PC-9 (cell line): Measurements from ENCODE around the gene MED13L. TPM values are rescaled to one million over a fixed set of nuclear protein-coding genes. Genes with fewer than 3 reads are reported as not detected.

Experiments used
- BruUV-seq: library from RNA; stranded (reverse); fragments of 400-500 nt; replicated peaks from 2 replicates; lab custom pipeline; 2021; lab: Mats Ljungman, UMichigan
- CTCF ChIA-PET: fragments of 300-600 bp; sonication (Branson Sonifier 250); formaldehyde crosslinking; loops from one replicate; lab custom pipeline; 2022; ENCODE audit warnings: antibody characterized with exemption; lab: Charles Lee
- POLR2A ChIA-PET: fragments of 300-600 bp; sonication (Branson Sonifier 250); formaldehyde crosslinking; loops from one replicate; lab custom pipeline; 2022; ENCODE audit warnings: antibody characterized with exemption; ENCODE audit not compliant: unreplicated experiment; lab: Charles Lee
- DNase-seq, 2 experiments: peaks; one replicate each; pipeline versions ENCODE4 v3.0.0 to v3.0.0-alpha.2; 2015 to 2022; ENCODE audit warnings: mixed read lengths in 1 of 2
- H2AFZ ChIP-seq: fragments of 200-600 bp; sonication (generic); 2 replicates; pipeline ENCODE4 v1.8.1; 2017; ENCODE audit warnings: antibody characterized with exemption
- H3F3A ChIP-seq: fragments of 200-600 bp; sonication (generic); 2 replicates; pipeline ENCODE4 v1.8.1; 2017; ENCODE audit warnings: antibody characterized with exemption, mild to moderate bottlenecking, low read depth; ENCODE audit not compliant: insufficient read depth
- H3K27ac ChIP-seq: fragments of 200-600 bp; sonication (generic); 2 replicates; pipeline ENCODE4 v1.6.1; 2016; ENCODE audit warnings: mixed run types
- H3K27me3 ChIP-seq: fragments of 200-600 bp; sonication (generic); 2 replicates; pipeline ENCODE4 v1.6.1; 2016; ENCODE audit warnings: low read depth, mixed run types; ENCODE audit not compliant: insufficient read depth
- H3K36me3 ChIP-seq: fragments of 200-600 bp; sonication (generic); 2 replicates; pipeline ENCODE4 v1.6.1; 2016; ENCODE audit warnings: low read depth, mixed run types
- H3K4me1 ChIP-seq: fragments of 200-600 bp; sonication (generic); replicated peaks from 2 replicates; pipeline ENCODE4 v1.6.1; 2016; ENCODE audit warnings: mixed run types; ENCODE audit not compliant: insufficient read depth
- H3K4me2 ChIP-seq: fragments of 200-600 bp; sonication (generic); 2 replicates; pipeline ENCODE4 v1.6.1; 2017; ENCODE audit warnings: mixed run types
- H3K4me3 ChIP-seq: fragments of 200-600 bp; sonication (generic); 2 replicates; pipeline ENCODE4 v1.6.1; 2016; ENCODE audit warnings: mixed run types
- H3K79me2 ChIP-seq: fragments of 200-600 bp; sonication (generic); 2 replicates; pipeline ENCODE4 v1.6.1; 2017; ENCODE audit warnings: low read depth, mixed run types
- H3K9me2 ChIP-seq: fragments of 200-600 bp; sonication (generic); 2 replicates; pipeline ENCODE4 v1.8.1; 2017; ENCODE audit warnings: mild to moderate bottlenecking; ENCODE audit not compliant: insufficient read depth
- H3K9me3 ChIP-seq: fragments of 200-600 bp; sonication (generic); 2 replicates; pipeline ENCODE4 v1.8.1; 2016; ENCODE audit warnings: low read depth; ENCODE audit not compliant: insufficient read depth
- H4K20me1 ChIP-seq: fragments of 200-600 bp; sonication (generic); 2 replicates; pipeline ENCODE4 v1.8.1; 2017; ENCODE audit not compliant: insufficient read depth
- CTCF ChIP-seq: fragments of 200-600 bp; sonication (generic); conservative IDR thresholded peaks from 2 replicates; pipeline ENCODE4 v1.6.1; 2017; ENCODE audit warnings: mixed run types, antibody characterized with exemption, mild to moderate bottlenecking, moderate library complexity
- EZH2 ChIP-seq: fragments of 200-600 bp; sonication (generic); IDR thresholded peaks from 2 replicates; pipeline ENCODE4 v1.8.0; 2017; ENCODE audit warnings: antibody characterized with exemption, low read depth
- intact Hi-C: fragments of 100-400 bp; cut with micrococcal nuclease; formaldehyde crosslinking; loops from one replicate; pipeline ENCODE4 v1.10.0; 2022; ENCODE audit not compliant: unreplicated experiment
- total RNA-seq: library from RNA; stranded (reverse); gene quantifications from 2 replicates; pipeline ENCODE4 v1.2.3, GENCODE V29; 2021

MED13L gene
- total RNA-seq, 1 experiment from 2014 or later, result 89.5 TPM

GRCh38 chr12:116094475-116094874, 183.0 kb downstream of the MED13L start:
- Histone ChIP-seq H2AFZ (no peak overlapping the region), H3K4me1 (no peaks in the 10 kb centered on the region), H4K20me1 (peaks cover 21% of the 10 kb centered on the region), H3K4me3 (no peak overlapping the region), H3F3A (peaks cover 6% of the 10 kb centered on the region), H3K27me3 (no peaks in the 10 kb centered on the region), H3K27ac (no peak overlapping the region), H3K4me2 (no peak overlapping the region), H3K79me2 (peaks cover 16% of the 10 kb centered on the region), H3K36me3 (no peaks in the 10 kb centered on the region), H3K9me3 (no peaks in the 10 kb centered on the region), H3K9me2 (no peaks in the 10 kb centered on the region)
- CTCF ChIA-PET, result interaction anchor here (0.6 kb wide), 1 partner anchor 182 kb away, joined by 4 read pairs; no protein-coding TSS in a partner anchor
- intact Hi-C loops, result no loop called here
- DNase-seq, result no peak
- POLR2A ChIA-PET, result no interaction called here
- TF ChIP-seq EZH2, result no peak
- TF ChIP-seq CTCF, result no peak
- BruUV-seq, result no TSS peak

- no peak for TF ChIP-seq CTCF
- no peak for TF ChIP-seq EZH2
- no TSS peak for BruUV-seq
- Histone ChIP-seq H3K36me3 (no peaks in the 10 kb centered on the region), H4K20me1 (peaks cover 18% of the 10 kb centered on the region), H3K4me1 (no peaks in the 10 kb centered on the region), H3K9me2 (no peaks in the 10 kb centered on the region), H3K4me2 (no peak overlapping the region), H3K27me3 (no peaks in the 10 kb centered on the region), H3K4me3 (no peak overlapping the region), H3K79me2 (peaks cover 16% of the 10 kb centered on the region), H3K9me3 (no peaks in the 10 kb centered on the region), H3F3A (peaks cover 6% of the 10 kb centered on the region), H3K27ac (no peak overlapping the region), H2AFZ (no peak overlapping the region)
- ChIA-PET CTCF (no interaction called here), POLR2A (no interaction called here)
- intact Hi-C loops, result no loop called here
- DNase-seq, result no peak
Measured at GRCh38 chr12:116093915-116094314, 183.6 kb downstream of the MED13L start.

GRCh38 chr12:116092776-116093175, 184.7 kb downstream of the MED13L start:
- Histone ChIP-seq H3F3A (peaks cover 6% of the 10 kb centered on the region), H3K27me3 (no peaks in the 10 kb centered on the region), H3K9me3 (no peaks in the 10 kb centered on the region), H3K27ac (no peak overlapping the region), H3K9me2 (no peaks in the 10 kb centered on the region), H4K20me1 (peaks cover 21% of the 10 kb centered on the region), H3K4me3 (no peak overlapping the region), H2AFZ (no peak overlapping the region), H3K4me2 (no peak overlapping the region), H3K36me3 (no peaks in the 10 kb centered on the region), H3K79me2 (peaks cover 20% of the 10 kb centered on the region), H3K4me1 (no peaks in the 10 kb centered on the region)
- no peak for DNase-seq
- ChIA-PET POLR2A (no interaction called here), CTCF (no interaction called here)
- BruUV-seq, result no TSS peak
- no peak for TF ChIP-seq EZH2
- TF ChIP-seq CTCF, result no peak
- intact Hi-C loops, result no loop called here
